ENCODE data around the gene CEP83. TPM values are rescaled to one million over a fixed set of nuclear protein-coding genes. Genes with fewer than 3 reads are reported as not detected.

CEP83 gene
- total and polyA plus RNA-seq, 2 experiments from 2014 or later, result 5.8 to 6.9 TPM

DNA sequence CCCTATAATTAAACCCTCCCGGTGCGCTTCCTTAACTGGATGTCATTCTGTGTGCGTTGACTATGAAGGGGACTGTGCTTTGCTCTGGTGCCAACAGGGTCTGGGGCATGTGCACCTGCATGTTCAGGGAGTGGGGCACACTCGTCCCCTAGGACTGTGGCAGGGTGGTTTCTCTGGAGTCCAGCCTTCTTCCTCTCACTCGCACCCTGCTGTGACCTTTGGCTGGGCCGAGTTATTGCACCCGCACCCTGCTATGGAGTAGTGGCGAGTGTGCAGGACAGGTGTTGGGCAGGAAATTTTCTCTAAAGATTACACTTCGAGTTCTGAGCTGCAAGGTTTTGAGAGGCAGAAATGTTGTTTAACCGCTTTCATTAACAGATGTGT lies 172.4 kb downstream of the CEP83 start:
- TF ChIP-seq EZH2 (IDR thresholded peaks at IDR 0.05; ENCODE audit: insufficient read depth, poor library complexity, severe bottlenecking) (no peak), EZH2phosphoT487 (IDR thresholded peaks at IDR 0.05; ENCODE audit: insufficient read depth, low read depth) (no peak)
- Histone ChIP-seq H3K4me2 (ENCODE audit: unreplicated experiment) (no peak overlapping the region), H3K4me1 (ENCODE audit: insufficient read depth) (peaks cover 16% of the 10 kb centered on the region)

DNA sequence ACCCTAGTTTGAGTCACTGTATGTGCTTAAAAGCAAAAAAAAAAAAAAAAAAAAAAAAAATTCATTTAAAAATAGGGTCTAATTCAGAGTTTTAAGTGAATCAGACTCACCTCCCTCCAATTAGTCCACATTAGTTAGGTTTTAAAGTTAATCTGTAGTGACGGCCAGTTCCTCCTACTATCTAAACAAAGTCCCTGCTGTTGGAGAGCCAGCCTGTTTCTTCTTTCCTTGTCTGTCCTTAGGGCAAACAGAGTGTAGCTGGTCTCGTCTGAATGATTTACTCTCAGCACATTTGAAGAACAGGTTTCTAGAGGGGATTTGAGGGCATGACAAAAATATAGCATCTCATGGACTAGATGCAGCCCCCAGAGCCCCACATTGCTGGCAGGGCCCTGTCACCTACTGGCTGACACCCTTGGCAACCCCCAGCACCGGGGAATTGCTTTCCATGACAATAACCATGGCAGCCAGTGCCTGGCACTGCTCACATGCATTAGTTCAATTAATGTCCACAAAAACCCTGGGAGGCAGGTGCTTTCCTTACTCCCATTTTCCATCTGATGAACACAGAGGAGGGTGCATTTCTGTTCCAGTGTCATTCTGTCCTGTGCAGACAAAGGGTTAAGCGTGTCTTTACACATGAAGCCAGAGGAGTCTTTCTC lies 173.0 kb downstream of the CEP83 start:
- no peaks in the 10 kb centered on the region for H3K9me2 ChIP-seq (ENCODE audit: insufficient read depth)
- peaks cover 16% of the 10 kb centered on the region for H3K4me1 ChIP-seq (ENCODE audit: insufficient read depth)
- no peaks in the 10 kb centered on the region for H3K36me3 ChIP-seq (ENCODE audit: low read depth)
- in situ Hi-C loops (cut with MboI), result no loop called here
- no peak overlapping the region for H3K4me3 ChIP-seq
- H4K20me1 ChIP-seq (ENCODE audit: insufficient read depth), result no peaks in the 10 kb centered on the region
- H3K9me3 ChIP-seq (ENCODE audit: low read depth), result no peaks in the 10 kb centered on the region
- H3K27ac ChIP-seq, result no peak overlapping the region
- whole genome bisulfite sequencing, 2 experiments (ENCODE audit: low coverage in 1 of 2, low lambda C conversion rate in 2 of 2, missing lambda C conversion rate in 2 of 2), result 95 to 100% methylated on average over 4 of the region's 4 CpGs
- H3K4me2 ChIP-seq (ENCODE audit: unreplicated experiment), result no peak overlapping the region
- no peaks in the 10 kb centered on the region for H3K79me2 ChIP-seq (ENCODE audit: insufficient read depth)
- H3K9ac ChIP-seq, result no peak overlapping the region
- peaks cover 26% of the 10 kb centered on the region for H3F3A ChIP-seq (ENCODE audit: insufficient read depth)
- TF ChIP-seq EZH2phosphoT487 (IDR thresholded peaks at IDR 0.05; ENCODE audit: insufficient read depth, low read depth), result no peak
- TF ChIP-seq EZH2 (IDR thresholded peaks at IDR 0.05; ENCODE audit: insufficient read depth, poor library complexity, severe bottlenecking), result no peak
- no peak overlapping the region for H2AFZ ChIP-seq
- no peak for DNase-seq
- H3K27me3 ChIP-seq (replicated peaks; ENCODE audit: insufficient read depth), result no peaks in the 10 kb centered on the region

More for the DNA sequence above, 172.4 kb downstream of the CEP83 start:
- Histone ChIP-seq H3K9me3 (ENCODE audit: low read depth) (no peaks in the 10 kb centered on the region), H3K79me2 (ENCODE audit: insufficient read depth) (no peaks in the 10 kb centered on the region), H3F3A (ENCODE audit: insufficient read depth) (peaks cover 26% of the 10 kb centered on the region), H3K9me2 (ENCODE audit: insufficient read depth) (no peaks in the 10 kb centered on the region), H3K27ac (no peak overlapping the region), H3K36me3 (ENCODE audit: low read depth) (no peaks in the 10 kb centered on the region), H3K9ac (no peak overlapping the region), H4K20me1 (ENCODE audit: insufficient read depth) (no peaks in the 10 kb centered on the region), H3K4me3 (no peak overlapping the region), H2AFZ (no peak overlapping the region), H3K27me3 (replicated peaks; ENCODE audit: insufficient read depth) (no peaks in the 10 kb centered on the region)
- in situ Hi-C loops (cut with MboI), result no loop called here
- DNase-seq, result no peak
- 97% methylated on average over 10 of the region's 10 CpGs for whole genome bisulfite sequencing, 2 experiments (ENCODE audit: low coverage in 1 of 2, low lambda C conversion rate in 2 of 2, missing lambda C conversion rate in 2 of 2)

DNA sequence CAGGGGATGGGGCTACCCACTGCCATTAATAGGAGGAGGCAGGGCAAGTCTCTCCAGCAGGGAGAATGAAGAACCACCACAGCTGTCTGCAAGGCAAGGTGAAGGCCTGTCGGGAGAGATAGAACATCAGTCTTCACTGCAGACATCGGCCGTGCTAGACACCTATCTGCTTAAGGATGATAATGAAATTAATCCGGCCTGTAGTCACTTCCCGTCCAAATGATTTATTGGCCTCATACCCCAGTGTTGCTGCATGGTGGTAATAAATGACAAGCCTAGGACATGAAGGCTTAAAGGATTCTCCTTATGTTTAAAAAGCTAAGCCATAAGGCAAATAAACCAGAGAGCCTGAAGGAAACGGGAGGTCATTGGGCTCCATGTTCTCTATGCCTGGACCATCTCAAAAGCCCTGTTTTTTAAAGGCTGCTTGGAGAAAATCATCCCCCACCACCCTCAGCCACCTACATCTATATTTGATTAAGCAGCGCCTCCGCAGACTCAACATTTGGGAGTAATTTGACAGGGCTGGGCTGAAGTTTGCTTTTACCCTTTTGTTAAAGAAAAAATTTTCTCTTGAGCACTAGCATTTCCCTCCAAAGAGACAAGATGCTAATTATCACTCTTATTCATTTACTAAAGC lies 173.6 kb downstream of the CEP83 start:
- in situ Hi-C loops (cut with MboI), result no loop called here
- Histone ChIP-seq H2AFZ (no peak overlapping the region), H3F3A (ENCODE audit: insufficient read depth) (peaks cover 22% of the 10 kb centered on the region), H3K9me2 (ENCODE audit: insufficient read depth) (no peaks in the 10 kb centered on the region), H3K4me1 (ENCODE audit: insufficient read depth) (peaks cover 16% of the 10 kb centered on the region), H3K9me3 (ENCODE audit: low read depth) (no peaks in the 10 kb centered on the region), H4K20me1 (ENCODE audit: insufficient read depth) (no peaks in the 10 kb centered on the region), H3K4me2 (ENCODE audit: unreplicated experiment) (no peak overlapping the region), H3K4me3 (no peak overlapping the region), H3K27ac (no peak overlapping the region), H3K9ac (no peak overlapping the region), H3K79me2 (ENCODE audit: insufficient read depth) (no peaks in the 10 kb centered on the region), H3K36me3 (ENCODE audit: low read depth) (no peaks in the 10 kb centered on the region), H3K27me3 (replicated peaks; ENCODE audit: insufficient read depth) (no peaks in the 10 kb centered on the region)
- 96 to 97% methylated on average over 8 of the region's 8 CpGs for WGBS, 2 experiments (ENCODE audit: low coverage in 1 of 2, low lambda C conversion rate in 2 of 2, missing lambda C conversion rate in 2 of 2)
- TF ChIP-seq EZH2phosphoT487 (IDR thresholded peaks at IDR 0.05; ENCODE audit: insufficient read depth, low read depth), result no peak
- no peak for TF ChIP-seq EZH2 (IDR thresholded peaks at IDR 0.05; ENCODE audit: insufficient read depth, poor library complexity, severe bottlenecking)
- DNase-seq, result no peak

DNA sequence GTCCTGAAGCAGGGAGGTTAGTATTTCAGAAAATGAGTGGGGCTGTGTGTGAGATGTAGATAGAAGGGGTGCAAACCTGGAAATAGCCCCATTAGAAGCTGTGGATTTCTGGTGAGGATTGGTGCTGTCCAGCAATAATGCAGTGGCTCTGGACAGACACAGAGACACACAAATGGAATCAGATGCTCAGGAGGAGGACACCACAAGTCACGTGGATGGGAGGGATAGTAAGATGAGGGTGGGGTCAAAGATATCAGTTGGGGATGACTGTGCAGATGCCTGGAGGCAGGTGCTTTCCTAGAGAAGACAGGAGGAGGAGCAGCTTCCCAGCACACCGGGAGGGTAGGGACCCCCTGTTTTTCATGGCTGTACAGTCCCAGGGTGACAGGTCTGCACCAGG lies 174.8 kb downstream of the CEP83 start:
- Histone ChIP-seq H3K27ac (no peak overlapping the region), H3K9ac (no peak overlapping the region), H3K36me3 (ENCODE audit: low read depth) (no peaks in the 10 kb centered on the region), H3K4me2 (ENCODE audit: unreplicated experiment) (no peak overlapping the region), H3K27me3 (replicated peaks; ENCODE audit: insufficient read depth) (no peaks in the 10 kb centered on the region), H3F3A (ENCODE audit: insufficient read depth) (peaks cover 10% of the 10 kb centered on the region), H3K79me2 (ENCODE audit: insufficient read depth) (no peaks in the 10 kb centered on the region), H2AFZ (no peak overlapping the region), H3K9me3 (ENCODE audit: low read depth) (no peaks in the 10 kb centered on the region), H4K20me1 (ENCODE audit: insufficient read depth) (no peaks in the 10 kb centered on the region), H3K4me3 (no peak overlapping the region), H3K4me1 (ENCODE audit: insufficient read depth) (peaks cover 9% of the 10 kb centered on the region), H3K9me2 (ENCODE audit: insufficient read depth) (no peaks in the 10 kb centered on the region)
- no peak for DNase-seq
- 91 to 94% methylated on average over 2 of the region's 2 CpGs for WGBS, 2 experiments (ENCODE audit: low coverage in 1 of 2, low lambda C conversion rate in 2 of 2, missing lambda C conversion rate in 2 of 2)
- no peak for TF ChIP-seq EZH2phosphoT487 (IDR thresholded peaks at IDR 0.05; ENCODE audit: insufficient read depth, low read depth)
- TF ChIP-seq EZH2 (IDR thresholded peaks at IDR 0.05; ENCODE audit: insufficient read depth, poor library complexity, severe bottlenecking), result no peak
- in situ Hi-C loops (cut with MboI), result no loop called here
